Epithelial cell of esophagus (primary cell): ENCODE measurements around the gene NLGN4Y.

Experiments
- DNase-seq: peaks from one replicate; pipeline ENCODE4 v3.0.0; 2010; ENCODE audit warnings: low read depth
- H3K4me3 ChIP-seq: 2 replicates; pipeline ENCODE4 v1.5.1; 2011; ENCODE audit warnings: mild to moderate bottlenecking, low read length, control low read depth
- CTCF ChIP-seq: IDR thresholded peaks from 2 replicates; pipeline ENCODE4 v1.5.1; 2011; ENCODE audit warnings: low read depth, mild to moderate bottlenecking, low read length, control low read depth, inconsistent platforms; ENCODE audit not compliant: insufficient read depth; ENCODE audit errors: missing control alignments

Gene NLGN4Y

GRCh38 chrY:14798010-14798409 is 273.7 kb downstream of the NLGN4Y start:
- H3K4me3 ChIP-seq: no peak overlapping the region
- DNase-seq: peak; percentile 30
- TF ChIP-seq CTCF: no peak

DNA sequence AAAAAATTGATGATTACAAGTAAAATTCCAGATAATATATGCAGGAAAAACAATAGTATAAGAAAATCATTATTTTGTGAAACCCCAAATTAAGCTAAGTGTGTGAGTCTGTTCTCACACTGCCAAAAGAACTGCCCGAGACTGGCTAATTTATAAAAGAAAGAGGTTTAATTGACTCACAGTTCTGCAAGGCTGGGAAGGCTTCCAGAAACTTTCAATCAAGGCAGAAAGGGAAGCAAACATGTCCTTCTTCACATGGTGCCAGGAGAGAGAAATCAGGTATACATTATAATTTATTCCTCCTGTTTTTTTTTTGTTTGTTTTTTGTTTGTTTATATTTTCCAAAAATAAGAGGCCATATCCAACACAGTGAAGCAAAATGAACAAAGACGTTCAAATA is 276.8 kb downstream of the NLGN4Y start:
- H3K4me3 ChIP-seq: no peak overlapping the region
- no peak for DNase-seq
- TF ChIP-seq CTCF: no peak

DNA sequence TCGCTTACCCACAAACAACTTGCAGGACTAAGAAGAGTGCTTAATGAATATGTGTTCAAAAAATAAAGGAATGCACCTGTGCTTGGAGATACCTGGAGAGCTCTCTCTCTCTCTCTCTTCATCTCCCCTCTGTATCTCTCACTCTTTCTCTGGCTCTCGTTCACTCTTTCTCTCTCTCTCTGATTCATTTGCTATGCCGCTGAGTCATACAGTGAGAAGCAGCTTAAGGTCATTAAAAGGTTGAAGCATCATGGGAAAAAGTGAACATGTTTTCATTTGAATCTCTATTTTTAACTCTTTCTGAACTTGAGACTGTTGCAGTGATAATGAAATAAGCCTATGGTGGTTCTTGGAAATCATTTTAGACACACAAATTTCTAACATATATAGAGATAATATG is 277.8 kb downstream of the NLGN4Y start:
- DNase-seq: peak; percentile 38
- no peak for TF ChIP-seq CTCF
- H3K4me3 ChIP-seq: no peak overlapping the region

DNA sequence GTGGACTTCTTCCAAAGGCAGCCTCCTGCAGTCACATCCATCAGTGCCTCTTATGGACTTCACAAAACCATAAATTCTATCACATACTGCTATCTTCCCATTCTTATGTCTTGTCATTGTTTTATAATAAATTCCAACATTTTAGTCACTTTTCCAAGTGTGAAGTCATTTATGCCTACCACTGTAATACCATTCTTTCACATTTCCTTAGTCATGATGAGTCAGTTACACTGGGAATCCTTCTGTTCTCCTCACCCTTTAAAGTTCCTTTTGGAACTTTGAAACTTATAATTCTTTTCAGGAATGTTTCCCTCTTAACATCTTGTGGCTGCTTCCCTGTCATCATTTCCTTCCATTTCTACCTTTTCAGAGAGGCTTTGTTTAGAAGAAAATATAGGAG is 279.7 kb downstream of the NLGN4Y start:
- DNase-seq: peak; percentile 56
- TF ChIP-seq CTCF: no peak
- H3K4me3 ChIP-seq: no peak overlapping the region

GRCh38 chrY:14818452-14818851 is 294.1 kb downstream of the NLGN4Y start:
- no peak for DNase-seq
- no peak overlapping the region for H3K4me3 ChIP-seq
- no peak for TF ChIP-seq CTCF

GRCh38 chrY:14822201-14822600 is 297.9 kb downstream of the NLGN4Y start:
- DNase-seq: no peak
- no peak for TF ChIP-seq CTCF
- H3K4me3 ChIP-seq: no peak overlapping the region

DNA sequence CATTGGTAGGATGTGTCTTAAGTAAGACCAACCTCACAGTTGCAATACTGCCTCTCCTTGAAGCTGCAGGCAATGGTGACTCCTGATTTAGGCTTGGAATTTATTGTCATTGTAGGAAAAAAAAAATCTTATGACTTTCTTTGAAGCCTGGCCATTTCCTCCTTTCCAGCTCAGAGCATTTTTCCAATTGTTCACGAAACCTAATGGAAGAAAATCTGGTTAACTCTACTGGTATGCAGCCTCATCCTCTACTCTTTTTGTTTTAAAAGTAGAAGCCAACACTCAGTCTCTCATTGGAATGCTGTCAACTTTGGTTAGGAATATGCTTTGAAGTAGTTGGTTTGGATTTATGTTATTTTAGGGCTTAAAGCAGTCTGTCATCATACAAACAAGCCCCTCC is 298.6 kb downstream of the NLGN4Y start:
- H3K4me3 ChIP-seq: no peak overlapping the region
- DNase-seq: no peak
- TF ChIP-seq CTCF: no peak
